IPS-NIHi7 (cell line): Measurements from ENCODE around the gene CNIH3.

Experiments used
- DNase-seq: peaks from one replicate; pipeline ENCODE4 v3.0.0; 2012; ENCODE audit warnings: mixed read lengths; ENCODE audit errors: extremely low spot score

CNIH3 gene

GRCh38 chr1:224720216-224720615 lies 104.1 kb downstream of the CNIH3 start:
- DNase-seq, result no peak

DNA sequence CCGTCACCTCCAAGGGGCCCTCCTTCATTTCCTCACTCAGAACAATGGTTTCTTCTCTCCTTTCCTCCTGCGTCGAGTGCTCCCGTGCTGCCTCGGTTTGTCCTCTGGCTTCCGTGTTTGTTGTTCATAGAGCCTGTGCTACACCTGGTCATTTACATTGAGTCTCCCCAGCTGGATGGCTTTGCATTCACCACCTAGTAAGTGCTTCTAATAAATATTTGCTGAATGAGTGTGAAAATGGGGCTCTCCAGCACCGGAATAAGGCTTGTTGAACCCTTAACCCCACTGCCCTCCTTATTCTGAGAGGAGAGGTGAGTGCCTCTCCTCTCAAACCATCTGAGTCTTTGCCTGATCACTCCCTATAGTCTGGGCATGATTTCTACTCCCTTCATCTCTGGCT lies 104.9 kb downstream of the CNIH3 start:
- no peak for DNase-seq

DNA sequence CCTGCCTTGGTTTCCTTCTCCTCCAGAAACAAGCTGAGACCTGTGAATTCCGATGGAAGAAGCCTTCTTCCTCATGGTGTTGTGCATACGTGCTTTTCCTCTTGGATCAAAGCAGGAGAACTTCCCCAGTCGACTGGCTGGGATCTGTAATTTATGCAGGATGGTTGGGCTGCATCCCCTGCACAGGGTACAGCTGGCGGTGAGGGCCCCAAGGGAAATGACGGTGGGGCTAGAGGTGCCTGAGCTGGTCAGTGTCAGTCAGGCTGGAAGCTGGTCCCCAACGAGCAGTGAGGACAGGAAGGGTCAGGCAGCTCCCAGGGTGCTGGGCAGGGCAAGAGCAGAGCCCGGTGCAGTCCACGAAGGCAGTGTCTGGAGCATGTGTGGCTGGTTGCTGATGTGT lies 106.7 kb downstream of the CNIH3 start:
- no peak for DNase-seq

- DNase-seq, result no peak
These were observed 108.4 kb downstream of the CNIH3 start for GRCh38 chr1:224724566-224724965.

- no peak for DNase-seq
These were observed 110.5 kb downstream of the CNIH3 start for GRCh38 chr1:224726441-224727182.

GRCh38 chr1:224727351-224728289 lies 111.5 kb downstream of the CNIH3 start:
- DNase-seq, result no peak

- DNase-seq, result no peak
These were observed 114.4 kb downstream of the CNIH3 start for GRCh38 chr1:224730540-224730939.

GRCh38 chr1:224730965-224731364 lies 114.8 kb downstream of the CNIH3 start:
- no peak for DNase-seq

GRCh38 chr1:224731633-224732032 lies 115.5 kb downstream of the CNIH3 start:
- no peak for DNase-seq

DNA sequence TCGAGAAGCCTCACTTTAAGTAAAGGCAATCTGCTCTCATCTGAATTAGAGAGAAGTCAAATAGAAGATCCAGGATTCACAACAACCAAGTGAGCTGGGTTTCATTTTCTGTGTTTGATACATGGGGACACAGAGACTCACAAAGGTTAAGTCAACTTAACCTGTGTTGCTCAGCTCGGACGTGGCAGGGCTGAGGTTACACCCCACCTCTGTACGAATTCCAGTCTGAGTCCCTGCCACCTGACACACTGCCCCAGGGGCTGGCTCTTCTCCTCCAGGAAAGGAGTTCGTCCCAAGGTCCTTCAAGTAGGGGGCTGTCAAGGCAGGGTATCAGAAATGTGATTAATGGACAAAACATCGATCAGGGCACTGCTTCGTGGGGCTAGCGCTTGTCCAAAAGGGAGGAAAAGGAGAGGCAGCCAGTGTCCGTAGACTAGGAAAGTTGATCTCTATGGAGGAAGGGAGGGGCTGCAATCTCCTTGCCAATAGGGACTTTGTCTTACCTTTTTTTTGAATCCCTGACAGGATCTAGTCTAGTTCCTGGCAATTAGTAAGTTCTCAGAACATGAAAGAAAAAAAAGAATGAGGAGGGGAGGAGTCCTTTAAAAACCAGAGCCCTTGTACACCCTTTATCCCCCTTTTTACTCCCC lies 116.4 kb downstream of the CNIH3 start:
- no peak for DNase-seq

- no peak for DNase-seq
These were observed 117.2 kb downstream of the CNIH3 start for GRCh38 chr1:224733027-224733911.

DNA sequence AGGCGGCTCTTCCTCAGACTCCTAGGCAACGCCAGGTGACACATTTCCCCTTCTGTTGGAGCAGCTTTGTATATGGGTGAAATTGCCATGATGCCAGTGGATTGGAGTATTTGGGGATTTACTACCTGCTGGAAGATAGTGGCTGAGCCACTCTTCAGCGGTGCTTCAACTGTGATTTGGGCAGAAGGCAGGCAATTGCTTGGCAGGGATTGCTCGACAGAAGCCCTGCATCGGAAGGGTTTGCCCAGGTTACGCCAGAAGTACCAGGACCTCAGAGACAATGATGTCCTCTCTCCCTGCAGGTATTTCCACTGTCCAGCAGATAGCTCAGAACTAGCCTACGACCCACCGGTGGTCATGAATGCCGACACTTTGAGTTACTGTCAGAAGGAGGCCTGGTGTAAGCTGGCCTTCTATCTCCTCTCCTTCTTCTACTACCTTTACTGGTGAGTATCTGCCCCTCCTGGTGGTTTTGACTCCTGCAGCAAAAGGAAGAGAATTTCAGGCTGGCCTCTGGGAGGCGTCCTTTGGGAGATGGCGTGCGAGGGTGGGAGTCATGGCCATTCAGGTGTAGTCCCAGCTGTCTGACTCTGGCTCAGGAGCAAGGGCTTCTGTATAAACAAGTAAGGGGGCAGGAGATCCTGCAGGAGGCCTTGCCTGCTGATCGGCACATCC lies 118.3 kb downstream of the CNIH3 start:
- DNase-seq, result peak; percentile 77

- DNase-seq, result no peak
These were observed 119.0 kb downstream of the CNIH3 start for GRCh38 chr1:224735159-224735558.

GRCh38 chr1:224736619-224737352 lies 120.7 kb downstream of the CNIH3 start:
- peak; percentile 50 for DNase-seq

GRCh38 chr1:224737353-224737727 lies 121.2 kb downstream of the CNIH3 start:
- DNase-seq, result no peak

- DNase-seq, result no peak
These were observed 123.3 kb downstream of the CNIH3 start for GRCh38 chr1:224739303-224739996.

DNA sequence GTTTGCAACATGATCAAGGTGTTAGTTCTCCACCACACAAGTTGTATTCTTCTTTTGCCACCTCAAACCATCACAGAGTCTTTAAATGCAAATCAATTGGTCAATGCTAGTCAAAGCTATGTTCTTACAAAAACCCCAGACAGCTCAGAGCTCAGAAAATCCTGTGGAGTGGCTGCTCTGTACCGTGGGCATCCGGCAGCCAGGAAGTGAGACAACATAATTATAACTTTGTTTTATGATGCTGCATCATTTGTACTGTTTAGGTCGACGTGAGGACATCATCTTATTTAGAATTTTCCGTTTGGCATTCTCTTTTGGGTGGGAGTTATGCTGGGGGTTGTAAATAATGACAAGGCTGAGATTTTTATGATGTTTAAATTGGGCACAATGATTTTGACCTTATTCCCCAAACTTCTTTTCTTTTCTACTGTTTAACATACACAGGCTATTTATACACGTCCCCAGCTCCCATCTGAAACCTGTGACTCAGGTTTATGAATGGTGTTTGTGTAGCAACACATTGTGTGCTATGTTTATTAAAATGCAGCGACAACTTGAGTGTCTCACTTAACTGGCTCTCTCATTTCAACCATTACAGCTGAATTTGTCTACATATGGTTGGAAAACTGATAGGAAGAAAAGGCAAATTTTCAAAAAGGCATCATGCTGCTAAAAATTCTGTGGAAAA lies 124.0 kb downstream of the CNIH3 start:
- DNase-seq, result no peak

DNA sequence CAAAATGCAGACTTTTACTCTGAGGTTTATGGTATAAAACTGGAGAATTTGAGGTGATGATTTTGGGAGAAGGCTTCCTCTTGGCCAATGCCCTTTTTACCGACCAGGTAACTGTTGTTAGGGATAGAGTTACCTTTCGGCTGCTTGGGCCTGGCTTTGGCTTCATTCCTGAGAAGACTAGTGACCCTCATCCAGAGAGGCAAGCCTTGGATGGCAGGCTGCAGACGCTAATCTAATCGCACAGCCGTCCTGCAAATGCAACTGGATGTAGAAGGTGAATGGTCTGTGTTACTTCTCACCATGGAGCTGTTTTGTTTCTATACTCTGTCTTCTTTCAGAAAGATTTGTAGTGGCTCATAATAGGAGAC lies 124.6 kb downstream of the CNIH3 start:
- DNase-seq, result no peak

GRCh38 chr1:224742349-224742748 lies 126.2 kb downstream of the CNIH3 start:
- DNase-seq, result no peak
